ENCODE results near the gene TBCD.
"Not testable (repeated sequence)": the region's sequence is repeated elsewhere in the genome, so short reads cannot be mapped to it uniquely, and the experiment has no call there.

The TBCD gene

DNA sequence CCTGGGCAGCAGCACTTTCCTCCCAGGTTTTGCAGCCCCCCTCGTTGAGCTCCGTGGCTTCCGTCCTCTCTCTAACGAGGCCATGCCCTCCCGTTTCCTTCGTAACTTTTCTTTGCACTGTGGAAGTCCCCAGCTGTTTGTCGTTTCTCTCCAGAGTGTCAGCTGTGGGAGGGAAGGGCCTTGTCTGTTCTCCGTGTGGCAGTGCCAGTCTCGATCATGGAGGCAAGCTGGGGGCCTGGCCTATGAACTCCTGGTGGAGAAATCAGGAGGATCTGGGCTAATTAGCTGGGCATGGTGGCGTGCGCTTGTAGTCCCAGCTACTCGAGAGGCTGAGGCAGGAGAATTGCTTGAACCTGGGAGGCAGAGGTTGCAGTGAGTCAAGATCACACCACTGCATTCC lies 28.3 kb downstream of the TBCD start:
- no peak for DNase-seq (ENCODE audit: low read depth)
- TF ChIP-seq, protein P1, sequence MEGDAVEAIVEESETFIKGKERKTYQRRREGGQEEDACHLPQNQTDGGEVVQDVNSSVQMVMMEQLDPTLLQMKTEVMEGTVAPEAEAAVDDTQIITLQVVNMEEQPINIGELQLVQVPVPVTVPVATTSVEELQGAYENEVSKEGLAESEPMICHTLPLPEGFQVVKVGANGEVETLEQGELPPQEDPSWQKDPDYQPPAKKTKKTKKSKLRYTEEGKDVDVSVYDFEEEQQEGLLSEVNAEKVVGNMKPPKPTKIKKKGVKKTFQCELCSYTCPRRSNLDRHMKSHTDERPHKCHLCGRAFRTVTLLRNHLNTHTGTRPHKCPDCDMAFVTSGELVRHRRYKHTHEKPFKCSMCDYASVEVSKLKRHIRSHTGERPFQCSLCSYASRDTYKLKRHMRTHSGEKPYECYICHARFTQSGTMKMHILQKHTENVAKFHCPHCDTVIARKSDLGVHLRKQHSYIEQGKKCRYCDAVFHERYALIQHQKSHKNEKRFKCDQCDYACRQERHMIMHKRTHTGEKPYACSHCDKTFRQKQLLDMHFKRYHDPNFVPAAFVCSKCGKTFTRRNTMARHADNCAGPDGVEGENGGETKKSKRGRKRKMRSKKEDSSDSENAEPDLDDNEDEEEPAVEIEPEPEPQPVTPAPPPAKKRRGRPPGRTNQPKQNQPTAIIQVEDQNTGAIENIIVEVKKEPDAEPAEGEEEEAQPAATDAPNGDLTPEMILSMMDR (IDR thresholded peaks at IDR 0.05; ENCODE audit: control insufficient read depth, extremely low read depth, insufficient read depth) = no peak
- H3K4me3 ChIP-seq (ENCODE audit: low read depth, low read length) = no peak overlapping the region

DNA sequence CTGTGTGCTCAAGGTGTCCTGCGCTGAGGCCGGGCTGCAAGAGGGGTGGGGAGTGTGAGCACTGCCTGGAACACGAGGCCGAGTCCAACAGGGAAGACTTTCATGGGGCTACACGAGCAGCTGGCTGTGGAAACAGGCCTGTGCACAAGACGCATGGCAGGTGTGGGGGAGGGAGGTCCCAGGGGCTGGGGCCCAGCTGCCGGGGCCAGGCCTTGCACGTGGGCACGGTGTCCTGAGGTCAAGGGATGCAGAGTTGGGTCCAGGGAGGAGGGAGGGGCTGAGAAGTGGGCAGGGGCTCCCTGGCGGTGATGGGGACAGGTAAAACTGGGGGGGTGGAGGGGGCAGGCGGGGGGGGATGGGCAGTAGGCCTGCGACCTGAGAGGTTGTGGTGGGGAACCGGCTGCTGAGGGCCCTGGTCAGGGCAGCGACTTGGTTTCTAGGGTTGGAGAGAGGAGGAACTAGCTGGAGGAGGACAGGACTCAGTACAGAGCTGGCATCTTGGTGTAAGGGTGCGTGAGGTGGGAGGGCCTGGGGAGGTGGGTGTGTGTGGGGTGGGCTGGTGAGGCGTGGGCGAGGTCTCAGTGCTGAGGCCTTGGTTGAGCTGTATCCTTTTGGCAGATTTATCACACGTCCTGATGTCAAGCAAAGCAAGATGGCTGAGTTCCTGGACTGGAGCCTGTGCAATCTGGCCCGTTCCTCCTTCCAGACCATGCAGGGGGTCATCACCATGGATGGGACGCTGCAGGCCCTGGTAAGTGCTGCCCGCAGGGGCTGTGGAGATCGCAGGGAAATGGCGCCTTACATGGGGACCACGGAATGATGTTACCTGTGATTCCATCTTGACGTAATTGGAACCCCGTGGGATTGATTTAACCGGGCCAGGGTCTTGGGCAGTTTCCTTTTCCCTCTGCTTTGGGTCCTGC lies 29.4 kb downstream of the TBCD start:
- DNase-seq (ENCODE audit: low read depth) = no peak
- H3K4me3 ChIP-seq (ENCODE audit: low read depth, low read length) = no peak overlapping the region
- TF ChIP-seq, protein P1 (IDR thresholded peaks at IDR 0.05; ENCODE audit: control insufficient read depth, extremely low read depth, insufficient read depth) = no peak

DNA sequence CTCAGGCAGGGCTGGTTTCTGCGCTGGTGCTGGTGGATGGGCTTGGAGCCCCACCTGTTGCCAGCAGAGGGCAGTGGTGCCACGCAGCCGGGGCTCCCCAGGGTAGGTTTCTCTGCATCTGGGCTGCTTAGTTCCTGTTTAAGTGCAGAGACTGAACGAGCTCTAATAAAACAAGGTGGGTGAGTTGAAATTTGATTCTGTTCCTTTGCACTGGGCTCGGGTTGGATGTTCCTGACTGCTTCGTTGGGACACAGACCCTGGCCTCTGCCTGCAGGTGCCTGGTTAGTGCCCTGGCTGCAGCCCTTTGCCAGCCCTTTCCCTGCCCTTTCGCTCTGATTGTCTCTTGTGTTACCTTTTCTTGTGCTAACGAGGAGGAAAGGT lies 30.0 kb downstream of the TBCD start:
- H3K4me3 ChIP-seq (ENCODE audit: low read depth, low read length) = no peak overlapping the region
- TF ChIP-seq, protein P1 (IDR thresholded peaks at IDR 0.05; ENCODE audit: control insufficient read depth, extremely low read depth, insufficient read depth) = peak; percentile 97
- DNase-seq (ENCODE audit: low read depth) = peak; percentile 58

DNA sequence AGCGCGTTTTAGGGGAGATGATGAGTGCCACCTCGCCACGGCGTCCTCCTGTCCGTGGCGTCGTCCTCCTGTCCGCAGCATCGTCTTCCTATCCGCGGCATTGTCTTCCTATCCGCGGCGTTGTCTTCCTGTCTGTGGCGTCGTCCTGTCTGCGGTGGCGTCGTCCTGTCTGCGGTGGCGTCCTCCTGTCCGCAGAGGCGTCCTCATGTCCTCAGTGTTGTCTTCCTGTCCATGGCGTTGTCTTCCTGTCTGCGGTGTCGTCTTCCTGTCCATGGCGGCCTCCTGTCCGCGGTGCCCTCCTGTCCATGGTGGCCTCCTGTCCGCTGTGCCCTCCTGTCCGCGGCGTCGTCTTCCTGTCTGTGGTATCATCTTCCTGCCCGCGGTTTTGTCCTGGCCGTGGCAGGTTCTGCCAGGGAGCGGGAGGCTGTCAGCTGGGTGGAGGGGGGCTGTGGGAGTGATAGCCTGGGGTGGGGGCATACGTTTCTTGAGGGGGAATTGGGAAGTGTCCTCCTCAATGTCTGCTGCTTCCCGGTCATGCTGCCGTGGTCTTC lies 30.9 kb downstream of the TBCD start:
- DNase-seq (ENCODE audit: low read depth) = no peak
- H3K4me3 ChIP-seq (ENCODE audit: low read depth, low read length) = no peak overlapping the region
- TF ChIP-seq, protein P1 (IDR thresholded peaks at IDR 0.05; ENCODE audit: control insufficient read depth, extremely low read depth, insufficient read depth) = no peak

DNA sequence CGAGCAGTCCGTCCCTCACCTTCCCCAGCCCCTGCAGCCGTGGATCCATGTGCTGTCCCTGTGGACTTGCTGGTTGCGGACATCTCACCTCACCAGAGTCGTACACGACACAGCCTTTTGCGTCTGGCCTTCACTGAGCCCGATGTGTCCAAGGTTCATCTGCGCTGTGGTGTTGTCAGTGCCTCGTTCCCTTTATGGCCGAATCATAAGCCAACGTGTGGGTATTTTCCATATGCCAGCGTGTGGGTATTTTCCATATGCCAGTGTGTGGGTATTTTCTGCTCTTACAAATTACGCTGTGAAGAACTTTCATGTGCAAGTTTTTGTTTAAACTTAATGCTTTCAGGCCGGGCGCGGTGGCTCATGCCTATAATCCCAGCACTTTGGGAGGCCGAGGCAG lies 31.6 kb downstream of the TBCD start:
- TF ChIP-seq, protein P1 (IDR thresholded peaks at IDR 0.05; ENCODE audit: control insufficient read depth, extremely low read depth, insufficient read depth) = no peak

DNA sequence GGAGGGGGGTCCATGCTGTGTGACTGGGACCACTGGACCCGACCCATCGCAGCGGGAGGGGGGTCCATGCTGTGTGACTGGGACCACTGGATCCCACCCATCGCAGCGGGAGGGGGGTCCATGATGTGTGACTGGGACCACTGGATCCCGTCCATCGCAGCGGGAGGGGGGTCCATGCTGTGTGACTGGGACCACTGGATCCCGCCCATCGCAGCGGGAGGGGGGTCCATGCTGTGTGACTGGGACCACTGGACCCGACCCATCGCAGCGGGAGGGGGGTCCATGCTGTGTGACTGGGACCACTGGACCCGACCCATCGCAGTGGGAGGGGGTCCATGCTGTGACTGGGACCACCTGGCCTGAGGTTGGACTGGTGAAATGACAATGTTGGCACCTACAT lies 33.7 kb downstream of the TBCD start:
- not testable (repeated sequence) for DNase-seq (ENCODE audit: low read depth); H3K4me3 ChIP-seq (ENCODE audit: low read depth, low read length)

More for the DNA sequence above, 31.6 kb downstream of the TBCD start:
- H3K4me3 ChIP-seq (ENCODE audit: low read depth, low read length) = no peak overlapping the region
- no peak for DNase-seq (ENCODE audit: low read depth)

DNA sequence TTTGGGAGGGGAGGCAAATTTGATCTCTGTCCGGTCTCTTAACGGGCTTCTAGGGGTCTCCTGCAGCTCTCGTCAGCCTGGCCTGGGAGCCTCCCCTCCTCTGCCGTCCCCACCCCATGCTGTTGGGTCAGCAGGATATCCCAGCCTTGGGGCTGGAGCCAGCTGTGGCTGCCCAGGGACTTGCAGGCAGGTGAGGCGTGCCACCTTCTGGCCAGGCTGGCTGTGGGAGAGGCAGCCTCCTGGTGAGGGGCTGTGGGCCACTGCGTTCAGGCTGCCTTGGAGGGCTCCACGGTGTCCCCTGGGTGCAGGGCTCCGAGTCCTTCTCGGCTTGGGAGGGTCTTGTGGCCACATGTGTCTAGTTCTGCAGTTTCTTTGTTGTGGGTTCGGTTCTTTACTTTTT lies 34.6 kb downstream of the TBCD start:
- no peak overlapping the region for H3K4me3 ChIP-seq (ENCODE audit: low read depth, low read length)
- no peak for DNase-seq (ENCODE audit: low read depth)
- TF ChIP-seq, protein P1 (IDR thresholded peaks at IDR 0.05; ENCODE audit: control insufficient read depth, extremely low read depth, insufficient read depth) = no peak

Data from LNCaP clone FGC (cell line).